Stimulated activated CD4-positive, alpha-beta T cell treated with anti-CD3 and anti-CD28 coated beads, Interleukin-1b, Interleukin-23, amount 100 ng/mL, for 1 hour (primary cell): ENCODE measurements around the gene ATXN2.
"Not testable (repeated sequence)": the region's sequence is repeated elsewhere in the genome, so short reads cannot be mapped to it uniquely, and the experiment has no call there.

ENCODE experiments used
- DNase-seq, 2 donors: peaks; one replicate each; pipeline ENCODE4 v3.0.0-alpha.2; 2020; ENCODE audit warnings: low read depth in 2 of 2

Gene ATXN2

GRCh38 chr12:111503116-111503515, 96.0 kb downstream of the ATXN2 start:
- DNase-seq = no peak

GRCh38 chr12:111494676-111495075, 104.4 kb downstream of the ATXN2 start:
- DNase-seq = no peak

- not testable (repeated sequence) for DNase-seq
Observed at GRCh38 chr12:111492979-111493378, 106.1 kb downstream of the ATXN2 start.

GRCh38 chr12:111488798-111489197, 110.3 kb downstream of the ATXN2 start:
- DNase-seq = no peak

- DNase-seq = no peak
Observed at GRCh38 chr12:111488271-111488670, 110.8 kb downstream of the ATXN2 start.

GRCh38 chr12:111482462-111482861, 116.7 kb downstream of the ATXN2 start:
- DNase-seq = no peak

GRCh38 chr12:111471236-111471635, 127.9 kb downstream of the ATXN2 start:
- no peak for DNase-seq

GRCh38 chr12:111469401-111469800, 129.7 kb downstream of the ATXN2 start:
- DNase-seq = no peak

GRCh38 chr12:111467857-111468241, 131.3 kb downstream of the ATXN2 start:
- DNase-seq = no peak

GRCh38 chr12:111467092-111467856, 131.8 kb downstream of the ATXN2 start:
- no peak for DNase-seq

GRCh38 chr12:111462210-111462769, 136.8 kb downstream of the ATXN2 start:
- no peak for DNase-seq

GRCh38 chr12:111460111-111460510, 139.0 kb downstream of the ATXN2 start:
- DNase-seq = not testable (repeated sequence)

GRCh38 chr12:111458546-111459172, 140.5 kb downstream of the ATXN2 start:
- no peak for DNase-seq

GRCh38 chr12:111457577-111457976, 141.5 kb downstream of the ATXN2 start:
- no peak for DNase-seq

- no peak for DNase-seq
Observed at GRCh38 chr12:111457071-111457470, 142.0 kb downstream of the ATXN2 start.

GRCh38 chr12:111455448-111456320, 143.4 kb downstream of the ATXN2 start:
- no peak for DNase-seq

- DNase-seq = no peak
Observed at GRCh38 chr12:111454716-111455447, 144.2 kb downstream of the ATXN2 start.

- no peak for DNase-seq
Observed at GRCh38 chr12:111454311-111454710, 144.8 kb downstream of the ATXN2 start.

GRCh38 chr12:111453071-111453989, 145.8 kb downstream of the ATXN2 start:
- no peak for DNase-seq

- no peak for DNase-seq
Observed at GRCh38 chr12:111451649-111452129, 147.4 kb downstream of the ATXN2 start.
